Globus pallidus (tissue), 1 donor: ENCODE data around the gene AOPEP.

Experiments used
- DNase-seq: peaks from one replicate; pipeline ENCODE4 v3.0.0-alpha.2; 2015; ENCODE audit warnings: low spot score

The AOPEP gene

GRCh38 chr9:94794476-94795167 lies 68.1 kb downstream of the AOPEP start:
- no peak for DNase-seq

GRCh38 chr9:94796687-94797086 lies 70.2 kb downstream of the AOPEP start:
- DNase-seq, result no peak

GRCh38 chr9:94798201-94798600 lies 71.7 kb downstream of the AOPEP start:
- DNase-seq, result no peak

- DNase-seq, result no peak
Observed at GRCh38 chr9:94798708-94799107, 72.2 kb downstream of the AOPEP start.

- DNase-seq, result no peak
Observed at GRCh38 chr9:94799578-94800264, 73.2 kb downstream of the AOPEP start.

- peak; percentile 68 for DNase-seq
Observed at GRCh38 chr9:94800424-94801117, 74.1 kb downstream of the AOPEP start.

- DNase-seq, result no peak
Observed at GRCh38 chr9:94801234-94801633, 74.7 kb downstream of the AOPEP start.

- DNase-seq, result no peak
Observed at GRCh38 chr9:94801681-94802080, 75.2 kb downstream of the AOPEP start.

GRCh38 chr9:94802251-94802650 lies 75.8 kb downstream of the AOPEP start:
- no peak for DNase-seq

GRCh38 chr9:94802793-94803192 lies 76.3 kb downstream of the AOPEP start:
- DNase-seq, result no peak

- DNase-seq, result no peak
Observed at GRCh38 chr9:94804316-94804715, 77.8 kb downstream of the AOPEP start.

- DNase-seq, result no peak
Observed at GRCh38 chr9:94805051-94805489, 78.6 kb downstream of the AOPEP start.

GRCh38 chr9:94805585-94805984 lies 79.1 kb downstream of the AOPEP start:
- peak; percentile 60 for DNase-seq

GRCh38 chr9:94806307-94806893 lies 79.9 kb downstream of the AOPEP start:
- no peak for DNase-seq

- no peak for DNase-seq
Observed at GRCh38 chr9:94807556-94807955, 81.1 kb downstream of the AOPEP start.

GRCh38 chr9:94808926-94809700 lies 82.6 kb downstream of the AOPEP start:
- no peak for DNase-seq

GRCh38 chr9:94809778-94810177 lies 83.3 kb downstream of the AOPEP start:
- no peak for DNase-seq

- DNase-seq, result no peak
Observed at GRCh38 chr9:94811074-94811473, 84.6 kb downstream of the AOPEP start.

GRCh38 chr9:94812343-94812742 lies 85.8 kb downstream of the AOPEP start:
- no peak for DNase-seq

GRCh38 chr9:94813379-94813778 lies 86.9 kb downstream of the AOPEP start:
- no peak for DNase-seq

- DNase-seq, result no peak
Observed at GRCh38 chr9:94817291-94818177, 91.0 kb downstream of the AOPEP start.
